Measurements from ENCODE around the gene CADPS2.

Gene CADPS2

DNA sequence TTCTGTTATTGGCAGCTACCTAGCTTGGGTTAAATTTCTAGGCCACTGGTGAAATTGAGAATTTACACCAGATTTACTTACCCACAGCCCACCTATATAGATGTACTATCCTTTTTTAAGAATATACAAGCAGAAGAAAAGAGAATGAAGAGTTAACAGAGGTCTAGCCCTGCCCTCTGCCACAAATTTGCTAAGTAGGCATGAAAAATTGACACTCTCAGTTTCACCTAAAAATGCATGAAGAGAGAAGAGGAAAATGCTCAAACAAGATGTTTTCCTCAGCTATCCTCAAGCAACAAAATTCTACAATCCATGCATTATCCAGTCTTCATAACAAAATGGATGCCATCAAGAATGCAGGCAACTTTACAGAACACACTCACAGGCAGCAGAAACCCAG lies 158.9 kb downstream of the CADPS2 start:
- Histone ChIP-seq H3K36me3 (ENCODE audit: insufficient read depth, low read length) (no peaks in the 10 kb centered on the region), H3K27me3 (ENCODE audit: insufficient read depth, low read length) (no peaks in the 10 kb centered on the region), H2AFZ (ENCODE audit: low read length) (no peak overlapping the region), H3K4me1 (ENCODE audit: insufficient read depth, low read length, severe bottlenecking) (no peaks in the 10 kb centered on the region), H3F3A (ENCODE audit: insufficient read depth, low read length) (no peaks in the 10 kb centered on the region), H3K4me2 (ENCODE audit: low read length) (no peak overlapping the region), H4K20me1 (ENCODE audit: insufficient read depth, low read length) (no peaks in the 10 kb centered on the region), H3K27ac (ENCODE audit: low read depth, low read length, poor library complexity, severe bottlenecking) (no peak overlapping the region), H3K9ac (ENCODE audit: low read length) (no peak overlapping the region), H3K4me3 (ENCODE audit: low read depth, low read length, poor library complexity, severe bottlenecking) (no peak overlapping the region), H3K9me3 (ENCODE audit: low read length) (no peaks in the 10 kb centered on the region), H3K79me2 (ENCODE audit: insufficient read depth, low read length) (no peaks in the 10 kb centered on the region), H3K9me2 (ENCODE audit: low read depth, low read length) (no peaks in the 10 kb centered on the region; the same call in 1 of the 2 replicates)
- TF ChIP-seq, protein P1, sequence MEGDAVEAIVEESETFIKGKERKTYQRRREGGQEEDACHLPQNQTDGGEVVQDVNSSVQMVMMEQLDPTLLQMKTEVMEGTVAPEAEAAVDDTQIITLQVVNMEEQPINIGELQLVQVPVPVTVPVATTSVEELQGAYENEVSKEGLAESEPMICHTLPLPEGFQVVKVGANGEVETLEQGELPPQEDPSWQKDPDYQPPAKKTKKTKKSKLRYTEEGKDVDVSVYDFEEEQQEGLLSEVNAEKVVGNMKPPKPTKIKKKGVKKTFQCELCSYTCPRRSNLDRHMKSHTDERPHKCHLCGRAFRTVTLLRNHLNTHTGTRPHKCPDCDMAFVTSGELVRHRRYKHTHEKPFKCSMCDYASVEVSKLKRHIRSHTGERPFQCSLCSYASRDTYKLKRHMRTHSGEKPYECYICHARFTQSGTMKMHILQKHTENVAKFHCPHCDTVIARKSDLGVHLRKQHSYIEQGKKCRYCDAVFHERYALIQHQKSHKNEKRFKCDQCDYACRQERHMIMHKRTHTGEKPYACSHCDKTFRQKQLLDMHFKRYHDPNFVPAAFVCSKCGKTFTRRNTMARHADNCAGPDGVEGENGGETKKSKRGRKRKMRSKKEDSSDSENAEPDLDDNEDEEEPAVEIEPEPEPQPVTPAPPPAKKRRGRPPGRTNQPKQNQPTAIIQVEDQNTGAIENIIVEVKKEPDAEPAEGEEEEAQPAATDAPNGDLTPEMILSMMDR (IDR thresholded peaks at IDR 0.05; ENCODE audit: low read length): no peak
- no peak for TF ChIP-seq EZH2 (IDR thresholded peaks at IDR 0.05; ENCODE audit: borderline replicate concordance, low read length)

DNA sequence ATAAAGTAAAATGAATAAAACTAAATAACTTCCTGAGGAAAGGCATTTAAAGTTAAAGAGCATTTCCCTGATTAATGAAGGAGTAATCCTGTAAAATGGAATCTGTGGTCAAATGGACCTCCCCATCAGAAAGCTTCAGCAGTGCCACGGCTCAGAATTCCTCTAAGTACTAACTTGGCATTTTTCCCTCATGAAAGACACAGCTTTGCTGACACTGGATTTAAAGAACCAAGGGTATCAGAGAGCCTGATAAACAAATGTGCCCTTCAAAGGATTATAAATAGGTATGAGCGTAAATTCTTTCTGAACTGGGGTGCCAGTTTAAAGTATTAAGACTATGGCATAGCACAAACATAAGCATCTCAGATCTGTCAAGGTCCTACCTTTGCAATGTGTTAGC lies 159.4 kb downstream of the CADPS2 start:
- Histone ChIP-seq H3K4me3 (ENCODE audit: low read depth, low read length, poor library complexity, severe bottlenecking) (no peak overlapping the region), H3K27me3 (ENCODE audit: insufficient read depth, low read length) (no peaks in the 10 kb centered on the region), H3K79me2 (ENCODE audit: insufficient read depth, low read length) (no peaks in the 10 kb centered on the region), H2AFZ (ENCODE audit: low read length) (no peak overlapping the region), H3K27ac (ENCODE audit: low read depth, low read length, poor library complexity, severe bottlenecking) (no peak overlapping the region), H3K4me2 (ENCODE audit: low read length) (no peak overlapping the region), H3K9ac (ENCODE audit: low read length) (no peak overlapping the region), H3K36me3 (ENCODE audit: insufficient read depth, low read length) (no peaks in the 10 kb centered on the region), H3F3A (ENCODE audit: insufficient read depth, low read length) (no peaks in the 10 kb centered on the region), H4K20me1 (ENCODE audit: insufficient read depth, low read length) (no peaks in the 10 kb centered on the region), H3K4me1 (ENCODE audit: insufficient read depth, low read length, severe bottlenecking) (no peaks in the 10 kb centered on the region), H3K9me2 (ENCODE audit: low read depth, low read length) (no peaks in the 10 kb centered on the region; the same call in 1 of the 2 replicates), H3K9me3 (ENCODE audit: low read length) (no peaks in the 10 kb centered on the region)
- TF ChIP-seq EZH2 (IDR thresholded peaks at IDR 0.05; ENCODE audit: borderline replicate concordance, low read length): no peak
- TF ChIP-seq, protein P1 (IDR thresholded peaks at IDR 0.05; ENCODE audit: low read length): no peak

DNA sequence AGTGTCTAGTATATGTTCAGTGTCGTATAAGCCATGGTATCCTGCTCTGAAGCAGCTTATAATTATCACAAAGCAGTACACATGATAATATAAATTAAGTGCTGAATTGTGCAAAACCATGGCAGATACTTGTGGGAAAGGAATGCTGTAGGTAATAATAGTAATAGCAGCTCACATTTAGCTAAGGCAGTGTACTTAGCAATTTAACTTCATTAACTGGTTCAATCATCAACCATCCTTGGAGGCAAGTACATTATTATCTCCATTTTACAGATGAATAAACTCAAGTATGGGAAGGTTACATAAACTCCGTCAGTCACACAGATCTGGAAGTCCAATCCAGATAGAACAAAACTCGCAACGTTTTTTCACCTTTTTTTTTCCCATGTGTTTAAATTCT lies 161.9 kb downstream of the CADPS2 start:
- Histone ChIP-seq H3K4me2 (ENCODE audit: low read length) (no peak overlapping the region), H3K27me3 (ENCODE audit: insufficient read depth, low read length) (no peaks in the 10 kb centered on the region), H3K4me1 (ENCODE audit: insufficient read depth, low read length, severe bottlenecking) (no peaks in the 10 kb centered on the region), H3F3A (ENCODE audit: insufficient read depth, low read length) (no peaks in the 10 kb centered on the region), H3K27ac (ENCODE audit: low read depth, low read length, poor library complexity, severe bottlenecking) (no peak overlapping the region), H3K4me3 (ENCODE audit: low read depth, low read length, poor library complexity, severe bottlenecking) (no peak overlapping the region), H3K36me3 (ENCODE audit: insufficient read depth, low read length) (no peaks in the 10 kb centered on the region), H2AFZ (ENCODE audit: low read length) (no peak overlapping the region), H4K20me1 (ENCODE audit: insufficient read depth, low read length) (no peaks in the 10 kb centered on the region), H3K9me3 (ENCODE audit: low read length) (no peaks in the 10 kb centered on the region), H3K79me2 (ENCODE audit: insufficient read depth, low read length) (no peaks in the 10 kb centered on the region), H3K9ac (ENCODE audit: low read length) (no peak overlapping the region), H3K9me2 (ENCODE audit: low read depth, low read length) (no peaks in the 10 kb centered on the region)
- no peak for TF ChIP-seq EZH2 (IDR thresholded peaks at IDR 0.05; ENCODE audit: borderline replicate concordance, low read length)
- TF ChIP-seq, protein P1 (IDR thresholded peaks at IDR 0.05; ENCODE audit: low read length): no peak
